HCT116 (cell line): ENCODE data around the gene NARS2. TPM values are rescaled to one million over a fixed set of nuclear protein-coding genes. Genes with fewer than 3 reads are reported as not detected.

Source experiments
- ATAC-seq: fragments of 200-7000 bp; cut with Tn5 transposase; 2 replicates; pipeline ENCODE4 v1.9.1; 2020; ENCODE audit warnings: mild to moderate bottlenecking, moderate library complexity
- BruUV-seq: library from RNA; stranded (reverse); fragments of 400-500 nt; replicated peaks from 2 replicates; lab custom pipeline; 2021; lab: Mats Ljungman, UMichigan
- CTCF ChIA-PET: fragments of 300-600 bp; sonication (Branson Sonifier 250); formaldehyde crosslinking; loops from one replicate; lab custom pipeline; 2021; ENCODE audit warnings: antibody characterized with exemption; lab: Charles Lee
- POLR2A ChIA-PET: fragments of 300-600, 350-600 bp; sonication (Branson Sonifier 250); formaldehyde crosslinking; loops from one replicate; lab custom pipeline; 2021; ENCODE audit warnings: antibody characterized with exemption; lab: Charles Lee
- RAD21 ChIA-PET, 2 experiments: fragments of 300-600 bp; sonication (Branson Sonifier 250); formaldehyde crosslinking; loops; one replicate each; lab custom pipeline; 2023; ENCODE audit warnings: low total read pairs in 2 of 2; ENCODE audit not compliant: uncharacterized antibody in 2 of 2, unreplicated experiment in 2 of 2, low non-redundant PET in 1 of 2; lab: Charles Lee
- DNase-seq: peaks from one replicate; pipeline ENCODE4 v3.0.0-alpha.2; 2010; ENCODE audit warnings: low read depth, low spot score
- H2AFZ ChIP-seq: fragments of 200-600 bp; shearing (Covaris generic), sonication (generic); 2 replicates; pipeline ENCODE4 v1.6.1; 2017; ENCODE audit warnings: low read depth, mixed run types, mixed read lengths, antibody characterized with exemption, low read length; ENCODE audit not compliant: poor library complexity, severe bottlenecking
- H3K27ac ChIP-seq: 2 replicates; pipeline ENCODE4 v1.5.1; 2012; ENCODE audit warnings: low read depth, low read length
- H3K27me3 ChIP-seq: fragments of 200-600 bp; sonication (generic); 2 replicates; pipeline ENCODE4 v1.6.1; 2016; ENCODE audit warnings: mixed run types, low read length, mixed read lengths; ENCODE audit not compliant: insufficient read depth
- H3K36me3 ChIP-seq, 2 experiments: fragments of 200-500 bp in 1 of 2; fragments of 200-600 bp in 1 of 2; sonication (Bioruptor generic) in 1 of 2; sonication (generic) in 1 of 2; 2 replicates each; pipeline versions ENCODE4 v1.5.1 to v1.6.1; 2014 to 2016; ENCODE audit warnings: low read length in 2 of 2, inconsistent platforms in 1 of 2, mixed read lengths in 1 of 2, mixed run types in 1 of 2; ENCODE audit not compliant: insufficient read depth in 2 of 2, control insufficient read depth in 1 of 2
- H3K4me1 ChIP-seq, 2 experiments: fragments of 200-600 bp in 1 of 2; sonication (generic) in 1 of 2; 2 replicates each; pipeline versions ENCODE4 v1.5.1 to v1.6.1; 2012 to 2017; ENCODE audit warnings: low read length in 2 of 2, inconsistent platforms in 1 of 2, mild to moderate bottlenecking in 1 of 2, mixed read lengths in 1 of 2, mixed run types in 1 of 2, moderate library complexity in 1 of 2; ENCODE audit not compliant: insufficient read depth in 2 of 2, control insufficient read depth in 1 of 2
- H3K4me2 ChIP-seq: fragments of 200-600 bp; sonication (generic); 2 replicates; pipeline ENCODE4 v1.6.1; 2017; ENCODE audit warnings: mixed run types, low read length, mixed read lengths
- H3K4me3 ChIP-seq, 2 experiments: fragments of 200-600 bp in 1 of 2; sonication (generic) in 1 of 2; replicated peaks in 1 of 2; 2 replicates each; pipeline ENCODE4 v1.5.1; 2011 to 2016; ENCODE audit warnings: low read length in 2 of 2, control low read depth in 1 of 2, low read depth in 1 of 2, mild to moderate bottlenecking in 1 of 2, mixed read lengths in 1 of 2, mixed run types in 1 of 2
- H3K79me2 ChIP-seq: fragments of 200-600 bp; sonication (generic); 2 replicates; pipeline ENCODE4 v1.6.1; 2017; ENCODE audit warnings: mild to moderate bottlenecking, mixed run types, low read length, moderate library complexity, mixed read lengths; ENCODE audit not compliant: insufficient read depth
- H3K9ac ChIP-seq: fragments of 200-600 bp; sonication (generic); 2 replicates; pipeline ENCODE4 v1.6.1; 2016; ENCODE audit warnings: low read length, mixed read lengths
- H3K9me2 ChIP-seq: fragments of 200-600 bp; sonication (generic), shearing (Covaris generic); 2 replicates; pipeline ENCODE4 v1.6.1; 2017; ENCODE audit warnings: mixed run types, mild to moderate bottlenecking, moderate library complexity; ENCODE audit not compliant: insufficient read depth
- H3K9me3 ChIP-seq, 2 experiments: fragments of 200-500 bp in 1 of 2; fragments of 200-600 bp in 1 of 2; sonication (Bioruptor generic) in 1 of 2; sonication (generic) in 1 of 2; 2 replicates each; pipeline ENCODE4 v1.6.1; 2014 to 2017; ENCODE audit warnings: low read length in 2 of 2, mixed read lengths in 2 of 2, inconsistent platforms in 1 of 2, low read depth in 1 of 2, mild to moderate bottlenecking in 1 of 2, mixed run types in 1 of 2, moderate library complexity in 1 of 2; ENCODE audit not compliant: control insufficient read depth in 1 of 2, insufficient read depth in 1 of 2
- H4K20me1 ChIP-seq: fragments of 200-600 bp; sonication (generic), shearing (Covaris generic); 2 replicates; pipeline ENCODE4 v1.6.1; 2017; ENCODE audit warnings: mixed run types, mild to moderate bottlenecking, moderate library complexity; ENCODE audit not compliant: insufficient read depth
- CEBPB ChIP-seq: IDR thresholded peaks from 2 replicates; pipeline ENCODE4 v1.6.1; 2012; ENCODE audit warnings: low read depth
- EGR1 ChIP-seq: IDR thresholded peaks from 2 replicates; pipeline ENCODE4 v1.6.1; 2012; ENCODE audit warnings: low read depth
- JUND ChIP-seq: IDR thresholded peaks from 2 replicates; pipeline ENCODE4 v1.6.1; 2012
- POLR2AphosphoS5 ChIP-seq: IDR thresholded peaks from 2 replicates; pipeline ENCODE4 v1.6.1; 2011; ENCODE audit warnings: mild to moderate bottlenecking, low read depth, low read length, moderate library complexity
- RAD21 ChIP-seq: IDR thresholded peaks from 2 replicates; pipeline ENCODE4 v1.6.1; 2012; ENCODE audit warnings: low read depth, mild to moderate bottlenecking
- YY1 ChIP-seq: IDR thresholded peaks from 2 replicates; pipeline ENCODE4 v1.6.1; 2011; ENCODE audit warnings: low read length, low read depth, moderate library complexity, mild to moderate bottlenecking; ENCODE audit not compliant: insufficient replicate concordance; ENCODE audit errors: extremely low read depth
- ZBTB33 ChIP-seq: IDR thresholded peaks from 2 replicates; pipeline ENCODE4 v1.6.1; 2011; ENCODE audit warnings: mild to moderate bottlenecking, low read length, moderate library complexity; ENCODE audit not compliant: insufficient replicate concordance; ENCODE audit errors: extremely low read depth
- ZFX ChIP-seq: fragments of 450-650 bp; IDR thresholded peaks from 2 replicates; pipeline ENCODE4 v1.6.1; 2017
- ZNF274 ChIP-seq: fragments of 200-500 bp; sonication (Bioruptor generic); IDR thresholded peaks from 2 replicates; pipeline ENCODE4 v1.6.1; 2014; ENCODE audit warnings: mild to moderate bottlenecking, low read depth, low read length, inconsistent platforms
- intact Hi-C: fragments of 100-400 bp; cut with micrococcal nuclease; formaldehyde crosslinking; loops from 2 replicates; pipeline ENCODE4 v1.10.0; 2022
- total RNA-seq: library from RNA; stranded (reverse); gene quantifications from one replicate; pipeline ENCODE4 v1.2.1, GENCODE V29; 2021; ENCODE audit not compliant: unreplicated experiment
- TF ChIP-seq, protein P1 (sequence below): IDR thresholded peaks from 2 replicates; pipeline ENCODE4 v1.6.1; 2012
- TF ChIP-seq, protein P2 (sequence below): IDR thresholded peaks from 2 replicates; pipeline ENCODE4 v1.6.1; 2012; ENCODE audit warnings: low read depth
- TF ChIP-seq, protein P3 (sequence below): IDR thresholded peaks from 2 replicates; pipeline ENCODE4 v1.6.1; 2012

The NARS2 gene
- total RNA-seq, 1 experiment from 2014 or later = 26.0 TPM

- no peaks in the 10 kb centered on the region for H4K20me1 ChIP-seq
- H3K9me2 ChIP-seq = no peaks in the 10 kb centered on the region
- CTCF ChIA-PET = no interaction called here
- TF ChIP-seq YY1 (no peak), EGR1 (no peak), JUND (no peak)
- TF ChIP-seq, protein P1, sequence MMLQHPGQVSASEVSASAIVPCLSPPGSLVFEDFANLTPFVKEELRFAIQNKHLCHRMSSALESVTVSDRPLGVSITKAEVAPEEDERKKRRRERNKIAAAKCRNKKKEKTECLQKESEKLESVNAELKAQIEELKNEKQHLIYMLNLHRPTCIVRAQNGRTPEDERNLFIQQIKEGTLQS = no peak
- TF ChIP-seq, protein P2, sequence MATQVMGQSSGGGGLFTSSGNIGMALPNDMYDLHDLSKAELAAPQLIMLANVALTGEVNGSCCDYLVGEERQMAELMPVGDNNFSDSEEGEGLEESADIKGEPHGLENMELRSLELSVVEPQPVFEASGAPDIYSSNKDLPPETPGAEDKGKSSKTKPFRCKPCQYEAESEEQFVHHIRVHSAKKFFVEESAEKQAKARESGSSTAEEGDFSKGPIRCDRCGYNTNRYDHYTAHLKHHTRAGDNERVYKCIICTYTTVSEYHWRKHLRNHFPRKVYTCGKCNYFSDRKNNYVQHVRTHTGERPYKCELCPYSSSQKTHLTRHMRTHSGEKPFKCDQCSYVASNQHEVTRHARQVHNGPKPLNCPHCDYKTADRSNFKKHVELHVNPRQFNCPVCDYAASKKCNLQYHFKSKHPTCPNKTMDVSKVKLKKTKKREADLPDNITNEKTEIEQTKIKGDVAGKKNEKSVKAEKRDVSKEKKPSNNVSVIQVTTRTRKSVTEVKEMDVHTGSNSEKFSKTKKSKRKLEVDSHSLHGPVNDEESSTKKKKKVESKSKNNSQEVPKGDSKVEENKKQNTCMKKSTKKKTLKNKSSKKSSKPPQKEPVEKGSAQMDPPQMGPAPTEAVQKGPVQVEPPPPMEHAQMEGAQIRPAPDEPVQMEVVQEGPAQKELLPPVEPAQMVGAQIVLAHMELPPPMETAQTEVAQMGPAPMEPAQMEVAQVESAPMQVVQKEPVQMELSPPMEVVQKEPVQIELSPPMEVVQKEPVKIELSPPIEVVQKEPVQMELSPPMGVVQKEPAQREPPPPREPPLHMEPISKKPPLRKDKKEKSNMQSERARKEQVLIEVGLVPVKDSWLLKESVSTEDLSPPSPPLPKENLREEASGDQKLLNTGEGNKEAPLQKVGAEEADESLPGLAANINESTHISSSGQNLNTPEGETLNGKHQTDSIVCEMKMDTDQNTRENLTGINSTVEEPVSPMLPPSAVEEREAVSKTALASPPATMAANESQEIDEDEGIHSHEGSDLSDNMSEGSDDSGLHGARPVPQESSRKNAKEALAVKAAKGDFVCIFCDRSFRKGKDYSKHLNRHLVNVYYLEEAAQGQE = no peak
- TF ChIP-seq, all 23 proteins: peak for 0
- BruUV-seq = no TSS peak
- DNase-seq (no peak), ATAC-seq (no peak)
- Histone ChIP-seq H3K79me2 (no peaks in the 10 kb centered on the region), H2AFZ (no peak overlapping the region), H3K4me1 (no peaks in the 10 kb centered on the region), H3K4me2 (no peak overlapping the region), H3K9ac (no peak overlapping the region), H3K4me3 (no peak overlapping the region), H3K9me3 (no peaks in the 10 kb centered on the region), H3K27ac (no peak overlapping the region), H3K27me3 (no peaks in the 10 kb centered on the region), H3K36me3 (no peaks in the 10 kb centered on the region)
- RAD21 ChIA-PET = no interaction called here
- intact Hi-C loops = no loop called here
- POLR2A ChIA-PET = no interaction called here
Measured at GRCh38 chr11:78489184-78489583, 85.5 kb downstream of the NARS2 start.

DNA sequence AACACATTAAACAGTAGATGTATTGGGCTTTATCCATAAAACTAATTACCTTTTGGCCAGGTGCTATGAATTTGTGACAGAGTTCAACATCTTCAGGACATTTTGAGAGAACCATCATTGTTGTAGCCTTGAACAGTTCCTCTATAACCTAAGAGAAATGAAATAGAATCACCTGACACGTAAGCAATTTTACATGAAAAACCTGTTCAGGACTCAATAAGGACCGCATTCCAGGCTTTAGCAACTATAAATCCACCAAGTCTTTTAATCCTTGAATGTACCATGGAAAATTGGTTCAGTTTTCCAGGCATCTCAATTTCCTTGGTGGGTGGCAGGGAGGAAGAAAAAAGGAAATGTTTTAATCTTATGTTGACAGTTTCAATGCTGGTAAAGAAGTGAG, 96.1 kb downstream of the NARS2 start:
- Histone ChIP-seq H3K9me2 (no peaks in the 10 kb centered on the region), H3K4me1 (no peaks in the 10 kb centered on the region), H3K36me3 (no peaks in the 10 kb centered on the region; a peak in 1 of 4 replicates), H2AFZ (no peak overlapping the region), H3K4me3 (no peak overlapping the region), H3K79me2 (no peaks in the 10 kb centered on the region), H3K4me2 (no peak overlapping the region), H3K9ac (no peak overlapping the region), H3K27me3 (no peaks in the 10 kb centered on the region), H3K9me3 (no peaks in the 10 kb centered on the region), H3K27ac (no peak overlapping the region), H4K20me1 (no peaks in the 10 kb centered on the region)
- RAD21 ChIA-PET = interaction anchor here in 1 of 2 experiments (0.6 kb wide), 1 partner anchor 15 kb away, joined by 6 read pairs; no protein-coding TSS in a partner anchor
- ATAC-seq = no peak
- no peak for DNase-seq
- no TSS peak for BruUV-seq
- POLR2A ChIA-PET = no interaction called here
- intact Hi-C loops = no loop called here
- CTCF ChIA-PET = no interaction called here
- TF ChIP-seq CEBPB (no peak), RAD21 (no peak), ZNF274 (no peak), JUND (no peak), ZBTB33 (no peak), ZFX (no peak), POLR2AphosphoS5 (no peak), EGR1 (no peak)
- TF ChIP-seq, protein P3, sequence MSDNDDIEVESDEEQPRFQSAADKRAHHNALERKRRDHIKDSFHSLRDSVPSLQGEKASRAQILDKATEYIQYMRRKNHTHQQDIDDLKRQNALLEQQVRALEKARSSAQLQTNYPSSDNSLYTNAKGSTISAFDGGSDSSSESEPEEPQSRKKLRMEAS = no peak
